Esophagus squamous epithelium (tissue), 4 donors: Measurements from ENCODE around the gene CMTM2.

ENCODE experiments used
- POLR2A ChIP-seq, 4 donors: fragments of 450-650 bp; IDR thresholded peaks; one replicate each; pipeline ENCODE4 v1.6.1; 2017; ENCODE audit warnings: antibody characterized with exemption in 4 of 4, mild to moderate bottlenecking in 4 of 4, moderate library complexity in 3 of 4
- TF ChIP-seq, protein P1 (sequence below), 6 experiments: fragments of 450-650 bp in 4 of 6; fragments of 200-600 bp in 2 of 6; sonication (generic) in 2 of 6; IDR thresholded peaks; one replicate each; pipeline ENCODE4 v1.5.1; 2016 to 2019; ENCODE audit warnings: antibody characterized with exemption in 6 of 6, mild to moderate bottlenecking in 4 of 6, moderate library complexity in 4 of 6

DNA sequence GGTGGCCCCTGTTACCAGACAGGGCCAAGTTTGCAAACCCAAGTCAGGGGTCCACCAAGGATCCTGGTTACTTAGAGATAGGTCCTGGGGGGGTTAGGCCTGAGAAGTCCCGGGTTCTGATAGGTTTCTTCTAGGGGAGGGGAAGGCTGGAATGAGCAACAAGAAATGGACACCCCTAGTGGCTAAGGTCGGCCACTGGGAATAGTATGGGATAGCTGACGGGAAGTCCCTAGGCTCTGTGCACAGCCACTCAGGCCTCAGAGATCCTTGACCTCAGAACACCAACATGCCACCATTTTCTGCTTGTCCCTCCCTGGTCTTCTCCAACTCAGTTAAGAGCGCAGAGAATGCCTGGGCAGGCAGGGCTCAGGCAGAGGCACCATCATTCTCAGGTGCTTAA lies 42.7 kb upstream of the CMTM2 start:
- no peak for TF ChIP-seq POLR2A (IDR thresholded peaks at IDR 0.05)
- TF ChIP-seq, protein P1, sequence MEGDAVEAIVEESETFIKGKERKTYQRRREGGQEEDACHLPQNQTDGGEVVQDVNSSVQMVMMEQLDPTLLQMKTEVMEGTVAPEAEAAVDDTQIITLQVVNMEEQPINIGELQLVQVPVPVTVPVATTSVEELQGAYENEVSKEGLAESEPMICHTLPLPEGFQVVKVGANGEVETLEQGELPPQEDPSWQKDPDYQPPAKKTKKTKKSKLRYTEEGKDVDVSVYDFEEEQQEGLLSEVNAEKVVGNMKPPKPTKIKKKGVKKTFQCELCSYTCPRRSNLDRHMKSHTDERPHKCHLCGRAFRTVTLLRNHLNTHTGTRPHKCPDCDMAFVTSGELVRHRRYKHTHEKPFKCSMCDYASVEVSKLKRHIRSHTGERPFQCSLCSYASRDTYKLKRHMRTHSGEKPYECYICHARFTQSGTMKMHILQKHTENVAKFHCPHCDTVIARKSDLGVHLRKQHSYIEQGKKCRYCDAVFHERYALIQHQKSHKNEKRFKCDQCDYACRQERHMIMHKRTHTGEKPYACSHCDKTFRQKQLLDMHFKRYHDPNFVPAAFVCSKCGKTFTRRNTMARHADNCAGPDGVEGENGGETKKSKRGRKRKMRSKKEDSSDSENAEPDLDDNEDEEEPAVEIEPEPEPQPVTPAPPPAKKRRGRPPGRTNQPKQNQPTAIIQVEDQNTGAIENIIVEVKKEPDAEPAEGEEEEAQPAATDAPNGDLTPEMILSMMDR (IDR thresholded peaks at IDR 0.05): no peak
